HG03280 (cell line): Measurements from ENCODE around the gene TTL.
"Not testable (repeated sequence)": the region's sequence is repeated elsewhere in the genome, so short reads cannot be mapped to it uniquely, and the experiment has no call there.

Experiments used
- ATAC-seq: cut with Tn5 transposase; IDR thresholded peaks from one replicate; pipeline ENCODE4 v1.9.1; 2021; ENCODE audit warnings: mild to moderate bottlenecking, moderate library complexity; ENCODE audit not compliant: unreplicated experiment

Gene TTL

DNA sequence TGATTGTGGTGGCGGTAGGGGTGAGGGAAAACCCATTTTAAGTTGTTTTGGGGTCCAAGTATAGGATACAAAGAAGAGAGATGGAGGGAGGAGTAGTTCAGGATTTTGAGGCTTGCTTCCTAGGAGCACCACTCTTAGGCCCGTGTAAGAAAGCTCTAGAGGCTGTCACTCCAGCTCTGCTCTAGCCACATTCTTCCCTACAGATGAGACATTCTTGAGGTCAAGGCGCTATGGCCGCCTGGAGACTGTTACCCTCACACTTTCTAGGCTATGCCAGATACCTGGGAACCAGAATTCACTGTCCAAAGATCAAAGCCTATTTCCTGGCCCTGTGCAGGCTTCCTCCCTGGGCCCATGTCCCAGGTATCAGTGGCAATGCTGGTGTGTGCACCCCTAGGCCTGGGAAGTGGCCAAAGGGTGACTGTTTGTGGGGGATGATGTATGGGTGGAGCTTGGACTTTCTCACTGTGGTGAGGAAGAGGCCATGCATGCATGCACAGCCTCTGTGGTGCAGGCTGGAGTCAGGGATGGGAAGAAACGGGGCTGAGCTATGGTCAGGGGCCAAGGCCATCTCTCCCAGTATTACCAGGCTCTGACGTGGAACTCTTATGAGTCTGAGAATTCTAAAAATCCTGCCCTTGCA, 7.0 kb upstream of the TTL start:
- no peak for ATAC-seq

GRCh38 chr2:112476434-112476833, 5.5 kb upstream of the TTL start:
- ATAC-seq = no peak

DNA sequence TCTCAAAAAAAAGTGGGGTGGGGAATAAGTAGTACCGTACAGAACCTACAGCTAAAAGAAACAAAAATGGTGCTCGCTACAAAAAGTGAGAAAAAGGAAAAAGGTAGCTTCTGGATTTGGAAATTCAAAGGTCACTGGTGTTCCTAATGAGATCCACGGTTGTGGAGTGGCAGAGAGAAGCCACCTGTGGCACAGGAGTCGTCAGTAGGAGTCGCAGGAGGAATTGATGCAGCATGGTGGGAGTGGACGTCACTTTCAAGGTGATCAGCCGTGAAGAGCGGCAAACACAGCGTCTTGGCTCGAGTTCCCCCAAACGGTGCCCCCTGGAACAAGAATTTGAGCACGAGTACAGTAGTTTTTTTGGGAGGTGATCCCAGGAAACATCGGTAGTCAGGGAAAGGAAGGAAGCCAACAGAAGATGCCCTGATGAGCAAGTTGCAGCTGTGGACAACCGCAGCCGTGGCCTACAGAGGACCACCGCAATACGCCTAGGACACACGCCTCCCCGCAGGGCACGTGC, 1.4 kb upstream of the TTL start:
- no peak for ATAC-seq

DNA sequence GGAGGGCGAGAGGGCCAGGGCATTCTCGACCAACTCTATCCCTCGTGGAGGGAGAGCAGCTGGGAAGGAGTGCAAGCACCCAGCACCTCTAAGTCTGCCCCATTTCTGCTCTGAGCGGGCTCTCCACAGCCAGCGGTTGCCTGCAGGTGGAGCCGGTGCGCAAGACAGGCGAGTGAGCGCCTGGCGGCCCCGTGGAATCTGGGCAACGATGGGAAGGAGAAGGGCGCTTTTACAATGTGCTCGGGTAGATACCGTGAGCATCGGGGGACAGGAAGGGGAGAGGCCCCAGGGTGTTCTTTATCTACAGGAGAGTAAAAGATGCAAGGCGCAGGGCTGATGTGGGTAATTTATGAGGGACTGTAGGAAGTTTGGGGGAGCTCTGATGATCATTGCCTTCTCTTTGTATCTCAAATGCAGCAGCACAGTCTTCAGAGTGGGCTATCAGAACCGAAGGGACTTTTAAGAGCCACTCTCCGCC, 867 bp upstream of the TTL start:
- peak; percentile 61 for ATAC-seq

DNA sequence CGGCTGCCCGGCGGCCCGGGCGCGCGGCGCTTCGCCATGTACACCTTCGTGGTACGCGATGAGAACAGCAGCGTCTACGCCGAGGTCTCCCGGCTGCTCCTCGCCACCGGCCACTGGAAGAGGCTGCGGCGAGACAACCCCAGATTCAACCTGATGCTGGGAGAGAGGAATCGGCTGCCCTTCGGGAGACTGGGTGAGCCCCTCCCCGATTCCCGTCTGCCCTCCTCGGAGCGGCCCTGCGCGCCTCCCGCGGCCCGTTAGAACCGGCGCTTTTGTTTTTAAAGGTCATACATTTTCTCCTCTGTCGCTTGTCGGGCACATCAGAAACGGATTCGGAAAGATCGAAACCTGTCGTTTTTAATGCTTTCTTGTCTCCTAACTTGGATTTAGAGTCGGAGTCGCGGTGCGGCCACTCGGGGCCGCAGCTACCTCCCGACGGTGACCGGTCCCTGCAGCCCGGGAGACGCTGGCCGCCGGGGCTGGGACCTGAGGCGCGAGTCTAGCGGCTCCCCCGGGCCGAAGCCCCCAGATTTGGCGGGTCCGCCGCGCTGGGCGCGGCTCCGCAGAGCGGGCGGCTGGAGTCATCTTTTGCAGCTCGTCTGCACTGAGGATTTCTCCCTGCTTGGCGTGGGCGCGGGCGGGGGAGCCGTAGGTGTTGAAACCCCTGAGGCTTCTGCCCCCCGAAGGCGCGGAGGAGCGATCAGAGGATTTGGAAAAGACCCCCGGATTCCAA, 519 bp downstream of the TTL start:
- ATAC-seq = peak; percentile 12

DNA sequence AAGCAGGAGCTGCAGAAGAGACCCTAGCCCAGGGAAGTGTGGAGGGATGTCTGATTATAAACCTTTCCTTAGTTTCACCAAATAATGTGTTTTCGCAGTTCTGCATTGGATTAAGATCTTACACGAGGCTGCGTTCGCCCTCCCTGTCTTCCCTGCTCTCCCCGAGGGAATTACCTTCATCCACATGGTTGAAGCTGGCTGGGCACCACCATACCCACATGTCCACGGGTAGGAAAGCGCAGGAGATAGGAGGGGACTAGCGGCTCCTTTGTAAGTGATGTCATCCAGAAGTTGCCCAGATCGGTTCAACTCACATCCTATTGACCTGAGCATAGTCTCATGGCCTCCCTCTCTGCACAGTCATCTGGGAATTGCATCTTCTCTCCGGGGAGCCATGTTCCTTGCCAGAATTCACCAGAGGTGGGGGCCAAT, 1.1 kb downstream of the TTL start:
- no peak for ATAC-seq

DNA sequence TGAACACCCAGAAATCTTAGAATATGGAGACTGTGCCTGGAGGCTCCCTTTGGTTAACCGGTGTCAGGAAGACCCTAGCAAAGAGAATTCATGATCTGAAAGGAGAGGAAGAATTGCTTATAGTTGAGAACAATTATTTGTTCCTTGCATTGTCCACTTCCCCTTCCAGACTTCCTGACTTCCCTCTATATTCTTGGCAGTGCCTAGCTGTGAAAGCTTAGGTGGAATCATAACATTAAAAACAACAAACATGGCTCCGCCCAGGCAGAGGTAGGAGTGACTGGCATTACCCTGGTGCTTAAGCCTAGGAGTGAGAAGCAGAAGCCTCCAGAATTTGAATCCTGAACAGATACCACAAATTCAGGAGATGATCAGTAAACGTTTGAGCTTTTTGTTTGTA, 1.9 kb downstream of the TTL start:
- ATAC-seq = no peak

- no peak for ATAC-seq
Measured at GRCh38 chr2:112485849-112486248, 3.9 kb downstream of the TTL start.

- ATAC-seq = no peak
Measured at GRCh38 chr2:112486895-112487294, 4.9 kb downstream of the TTL start.

GRCh38 chr2:112487444-112487961, 5.5 kb downstream of the TTL start:
- no peak for ATAC-seq

- no peak for ATAC-seq
Measured at GRCh38 chr2:112488201-112488600, 6.2 kb downstream of the TTL start.

GRCh38 chr2:112491946-112492345, 10.0 kb downstream of the TTL start:
- ATAC-seq = no peak

DNA sequence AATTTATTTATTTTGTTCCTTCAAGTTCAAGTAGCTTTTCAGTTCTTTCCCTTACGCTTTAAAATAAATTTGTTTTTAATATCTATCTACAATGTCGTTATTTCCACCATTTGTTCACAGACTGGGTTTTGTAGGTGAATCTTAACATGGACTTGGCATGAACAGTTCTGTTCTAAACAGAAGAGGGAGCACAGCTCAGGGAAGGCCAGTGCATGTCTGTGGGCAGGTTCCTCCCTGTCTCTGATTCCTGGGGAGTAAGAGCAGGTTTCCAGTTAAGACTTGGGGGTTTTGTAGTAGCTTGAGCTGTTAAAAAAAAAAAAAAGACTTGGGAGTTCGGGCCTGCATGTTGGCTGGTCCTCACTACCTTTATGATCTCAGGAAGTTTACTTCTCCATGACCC, 11.1 kb downstream of the TTL start:
- no peak for ATAC-seq

DNA sequence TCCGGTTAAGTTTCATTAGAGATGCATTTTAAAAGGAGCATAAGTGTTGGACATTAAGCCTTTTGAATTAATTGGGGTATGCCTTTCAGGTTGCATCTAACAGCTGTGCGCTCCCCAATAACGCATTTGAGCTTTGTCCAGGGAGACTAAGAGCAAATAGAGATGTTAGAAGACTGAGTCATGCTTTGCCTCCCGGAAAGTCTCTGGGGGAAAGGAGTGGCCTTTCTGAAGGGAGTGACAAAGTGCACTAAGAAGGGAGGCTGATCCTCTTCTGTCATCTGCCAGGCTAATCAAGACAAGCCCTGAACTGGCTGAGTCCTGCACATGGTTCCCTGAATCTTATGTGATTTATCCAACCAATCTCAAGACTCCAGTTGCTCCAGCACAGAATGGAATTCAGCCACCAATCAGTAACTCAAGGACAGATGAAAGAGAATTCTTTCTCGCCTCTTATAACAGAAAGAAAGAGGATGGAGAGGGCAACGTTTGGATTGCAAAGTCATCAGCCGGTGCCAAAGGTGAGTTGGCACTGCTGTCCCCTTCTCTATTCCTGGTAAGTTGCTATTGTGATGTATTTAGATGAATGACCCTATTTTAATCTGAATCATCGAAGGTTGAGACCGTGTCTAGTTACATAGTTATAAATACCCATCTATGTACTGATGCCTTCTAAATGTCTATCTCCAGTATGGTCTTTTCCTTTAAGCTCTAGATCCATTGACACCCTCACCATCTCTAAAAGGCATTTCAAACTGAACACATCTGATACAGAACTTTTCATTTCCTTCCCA, 12.1 kb downstream of the TTL start:
- ATAC-seq = no peak

DNA sequence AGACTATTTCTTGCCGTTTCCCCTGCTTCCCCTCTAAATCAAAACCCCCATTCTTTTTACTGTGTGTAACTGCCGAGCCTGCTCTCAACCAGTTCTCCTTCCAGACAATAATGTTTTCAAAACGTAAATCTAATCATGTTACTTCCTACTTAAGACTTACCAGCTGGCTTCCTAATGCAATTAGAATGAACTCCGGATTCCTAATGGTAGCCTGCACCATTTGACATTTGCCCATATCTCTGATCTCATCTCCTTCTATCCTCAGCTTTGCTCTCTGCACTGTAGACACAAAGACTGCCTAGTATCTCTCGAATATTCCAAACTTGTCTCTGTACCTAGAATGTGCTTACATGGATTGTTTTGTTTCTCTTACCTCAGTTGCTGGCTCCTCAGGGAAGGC, 12.9 kb downstream of the TTL start:
- no peak for ATAC-seq

- not testable (repeated sequence) for ATAC-seq
Measured at GRCh38 chr2:112495878-112496277, 13.9 kb downstream of the TTL start.

DNA sequence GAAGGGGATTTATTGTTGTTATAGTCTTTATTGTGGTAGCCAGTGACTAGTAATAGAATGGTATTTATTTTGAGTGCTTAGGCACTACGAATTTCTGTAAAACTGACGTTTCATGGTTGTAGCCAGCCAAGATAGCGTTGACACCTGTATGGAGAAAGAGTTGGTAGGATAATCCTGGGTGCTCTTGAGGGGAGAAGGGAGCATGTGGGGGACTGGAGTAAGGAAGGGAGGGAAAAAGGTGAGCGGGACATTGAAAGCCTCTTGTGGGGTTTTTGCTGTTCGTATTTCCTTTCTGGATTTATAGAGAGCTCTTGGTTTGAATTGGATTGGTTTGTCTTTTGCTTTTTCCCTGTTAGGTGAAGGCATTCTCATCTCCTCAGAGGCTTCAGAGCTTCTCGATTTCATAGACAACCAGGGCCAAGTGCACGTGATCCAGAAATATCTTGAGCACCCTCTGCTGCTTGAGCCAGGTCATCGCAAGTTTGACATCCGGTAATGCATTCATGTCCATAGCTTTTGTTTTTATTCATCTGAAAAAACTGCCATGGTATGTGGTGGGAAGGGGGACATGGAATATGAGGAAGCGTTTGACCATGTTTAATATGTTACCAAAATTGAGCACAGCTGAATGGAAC, 19.0 kb downstream of the TTL start:
- ATAC-seq = not testable (repeated sequence)

DNA sequence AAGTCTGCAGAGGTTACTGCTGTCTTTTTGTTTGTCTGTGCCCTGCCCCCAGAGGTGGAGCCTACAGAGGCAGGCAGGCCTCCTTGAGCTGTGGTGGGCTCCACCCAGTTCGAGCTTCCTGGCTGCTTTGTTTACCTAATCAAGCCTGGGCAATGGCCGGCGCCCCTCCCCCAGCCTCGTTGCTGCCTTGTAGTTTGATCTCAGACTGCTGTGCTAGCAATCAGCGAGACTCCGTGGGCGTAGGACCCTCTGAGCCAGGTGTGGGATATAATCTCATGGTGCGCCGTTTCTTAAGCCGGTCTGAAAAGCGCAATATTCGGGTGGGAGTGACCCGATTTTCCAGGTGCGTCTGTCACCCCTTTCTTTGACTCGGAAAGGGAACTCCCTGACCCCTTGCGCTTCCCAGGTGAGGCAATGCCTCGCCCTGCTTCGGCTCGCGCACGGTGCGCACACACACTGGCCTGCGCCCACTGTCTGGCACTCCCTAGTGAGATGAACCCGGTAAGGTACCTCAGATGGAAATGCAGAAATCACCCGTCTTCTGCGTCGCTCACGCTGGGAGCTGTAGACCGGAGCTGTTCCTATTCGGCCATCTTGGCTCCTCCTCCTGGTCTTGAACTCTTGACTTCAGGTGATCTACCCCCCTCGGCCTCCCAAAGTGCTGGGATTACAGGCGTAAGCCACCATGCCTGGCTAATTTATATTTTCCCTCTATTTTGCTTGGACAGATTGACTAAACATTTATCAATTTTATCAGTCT, 27.5 kb downstream of the TTL start:
- ATAC-seq = not testable (repeated sequence)

DNA sequence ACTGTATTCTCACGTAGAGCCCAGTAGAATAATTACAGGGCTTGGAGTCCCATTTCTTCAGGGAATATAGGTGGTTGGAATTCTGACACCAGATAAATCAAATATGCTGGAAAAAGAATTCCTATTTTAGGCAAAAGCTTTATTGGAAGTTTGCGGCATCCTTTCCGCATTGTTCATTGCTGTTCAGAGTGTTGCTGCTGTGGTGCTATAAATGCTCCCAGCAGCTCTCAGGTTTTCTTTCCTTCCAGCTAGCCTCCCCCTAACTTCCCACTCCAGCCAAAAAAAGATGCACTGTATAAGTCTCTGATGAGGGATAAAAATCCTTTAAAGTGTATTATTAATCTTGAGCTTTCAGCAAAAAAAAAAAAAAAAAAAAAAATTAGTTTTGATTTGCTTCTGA, 34.8 kb downstream of the TTL start:
- ATAC-seq = no peak

DNA sequence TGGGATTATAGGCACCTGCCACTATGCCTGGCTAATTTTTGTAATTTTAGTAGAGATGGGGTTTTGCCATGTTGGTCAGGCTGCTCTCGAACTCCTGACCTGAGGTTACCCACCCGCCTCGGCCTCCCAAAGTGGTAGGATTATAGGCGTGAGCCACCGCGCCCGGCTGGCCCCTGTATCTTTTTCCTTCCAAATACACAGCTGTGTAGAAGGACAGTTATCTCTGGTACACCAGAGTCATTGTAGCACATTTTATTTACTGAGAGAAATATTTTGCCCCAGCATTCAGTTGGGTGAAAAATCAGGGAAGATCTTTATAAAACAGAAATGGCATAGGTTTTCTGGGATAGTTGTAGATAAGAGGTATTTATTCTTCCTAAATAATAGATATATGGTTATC, 36.9 kb downstream of the TTL start:
- no peak for ATAC-seq
